Esophagus squamous epithelium (tissue), 5 donors: ENCODE data around the gene GLB1L2. TPM values are rescaled to one million over a fixed set of nuclear protein-coding genes. Genes with fewer than 3 reads are reported as not detected.

Source experiments
- DNase-seq: peaks from one replicate; lab custom pipeline; 2025; lab: John Stamatoyannopoulos, UW
- H3K27ac ChIP-seq, 4 donors: fragments of 200-600 bp; sonication (generic); one replicate each; pipeline ENCODE4 v1.5.1; 2016 to 2019; ENCODE audit warnings: mild to moderate bottlenecking in 1 of 4
- H3K27me3 ChIP-seq, 4 donors: fragments of 200-600 bp; sonication (generic); 1 replicate in 3 of 4; 2 replicates in 1 of 4; pipeline versions ENCODE4 v1.5.1 to v1.6.0; 2017 to 2021; ENCODE audit warnings: antibody characterized with exemption in 1 of 4
- H3K36me3 ChIP-seq, 3 donors: fragments of 200-600 bp; sonication (generic); one replicate each; pipeline ENCODE4 v1.5.1; 2016 to 2019
- H3K4me1 ChIP-seq, 3 donors: fragments of 200-600 bp; sonication (generic); one replicate each; pipeline ENCODE4 v1.5.1; 2017 to 2019
- H3K4me3 ChIP-seq, 4 donors: fragments of 200-600 bp; sonication (generic); 1 replicate in 3 of 4; 2 replicates in 1 of 4; pipeline ENCODE4 v1.5.1; 2016 to 2019; ENCODE audit warnings: mild to moderate bottlenecking in 2 of 4, moderate library complexity in 1 of 4
- H3K9me3 ChIP-seq, 3 donors: fragments of 200-600 bp; sonication (generic); one replicate each; pipeline ENCODE4 v1.5.1; 2016 to 2019
- POLR2A ChIP-seq, 4 donors: fragments of 450-650 bp; IDR thresholded peaks; one replicate each; pipeline ENCODE4 v1.6.1; 2017; ENCODE audit warnings: antibody characterized with exemption in 4 of 4, mild to moderate bottlenecking in 4 of 4, moderate library complexity in 3 of 4
- WGBS, 2 donors: methylation state at CpG; one replicate each; pipeline ENCODE4 v1.1.5; 2018; 5-methylcytosine and 5-hydroxymethylcytosine counted together
- intact Hi-C: fragments of 100-400 bp; cut with DNase I; formaldehyde crosslinking; loops from one replicate; pipeline ENCODE4 v1.15.0; 2022
- total RNA-seq, 4 donors: library from RNA; depleted of rRNA; stranded (reverse); fragments of >200 nt; gene quantifications; one replicate each; pipeline ENCODE4 v1.1.0, GENCODE V29; 2016
- TF ChIP-seq, protein P1 (sequence below), 6 experiments: fragments of 450-650 bp in 4 of 6; fragments of 200-600 bp in 2 of 6; sonication (generic) in 2 of 6; IDR thresholded peaks; one replicate each; pipeline ENCODE4 v1.5.1; 2016 to 2019; ENCODE audit warnings: antibody characterized with exemption in 6 of 6, mild to moderate bottlenecking in 4 of 6, moderate library complexity in 4 of 6
- donor health status: DM: yes; HTN: yes; CAD: no.

GLB1L2 gene
- total RNA-seq, 4 donors from 2014 or later: 2.8 to 7.8 (median 3.7) TPM

DNA sequence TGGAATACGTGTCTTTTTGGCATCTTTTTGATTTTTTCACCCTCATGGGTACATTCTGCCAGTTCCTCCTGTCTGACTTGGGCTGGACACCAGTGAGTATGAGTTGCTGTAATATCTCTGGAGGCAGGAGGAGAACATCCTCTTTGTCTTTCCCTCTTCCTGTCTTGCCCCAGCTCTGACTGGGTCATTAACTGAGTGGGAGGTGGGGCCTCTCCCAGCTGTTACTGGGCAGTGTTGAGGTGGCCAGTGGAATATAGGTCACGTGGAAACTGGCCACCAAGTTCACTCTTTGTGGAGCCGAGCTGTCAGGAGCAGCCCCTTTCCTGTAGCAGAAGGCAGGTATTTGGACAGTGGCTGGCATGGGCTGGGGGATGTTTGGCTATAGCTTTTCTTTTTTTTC, 2.2 kb downstream of the GLB1L2 start:
- TF ChIP-seq, protein P1, sequence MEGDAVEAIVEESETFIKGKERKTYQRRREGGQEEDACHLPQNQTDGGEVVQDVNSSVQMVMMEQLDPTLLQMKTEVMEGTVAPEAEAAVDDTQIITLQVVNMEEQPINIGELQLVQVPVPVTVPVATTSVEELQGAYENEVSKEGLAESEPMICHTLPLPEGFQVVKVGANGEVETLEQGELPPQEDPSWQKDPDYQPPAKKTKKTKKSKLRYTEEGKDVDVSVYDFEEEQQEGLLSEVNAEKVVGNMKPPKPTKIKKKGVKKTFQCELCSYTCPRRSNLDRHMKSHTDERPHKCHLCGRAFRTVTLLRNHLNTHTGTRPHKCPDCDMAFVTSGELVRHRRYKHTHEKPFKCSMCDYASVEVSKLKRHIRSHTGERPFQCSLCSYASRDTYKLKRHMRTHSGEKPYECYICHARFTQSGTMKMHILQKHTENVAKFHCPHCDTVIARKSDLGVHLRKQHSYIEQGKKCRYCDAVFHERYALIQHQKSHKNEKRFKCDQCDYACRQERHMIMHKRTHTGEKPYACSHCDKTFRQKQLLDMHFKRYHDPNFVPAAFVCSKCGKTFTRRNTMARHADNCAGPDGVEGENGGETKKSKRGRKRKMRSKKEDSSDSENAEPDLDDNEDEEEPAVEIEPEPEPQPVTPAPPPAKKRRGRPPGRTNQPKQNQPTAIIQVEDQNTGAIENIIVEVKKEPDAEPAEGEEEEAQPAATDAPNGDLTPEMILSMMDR (IDR thresholded peaks at IDR 0.05): no peak
- no peak for TF ChIP-seq POLR2A (IDR thresholded peaks at IDR 0.05)
- no peak overlapping the region for H3K27ac ChIP-seq

DNA sequence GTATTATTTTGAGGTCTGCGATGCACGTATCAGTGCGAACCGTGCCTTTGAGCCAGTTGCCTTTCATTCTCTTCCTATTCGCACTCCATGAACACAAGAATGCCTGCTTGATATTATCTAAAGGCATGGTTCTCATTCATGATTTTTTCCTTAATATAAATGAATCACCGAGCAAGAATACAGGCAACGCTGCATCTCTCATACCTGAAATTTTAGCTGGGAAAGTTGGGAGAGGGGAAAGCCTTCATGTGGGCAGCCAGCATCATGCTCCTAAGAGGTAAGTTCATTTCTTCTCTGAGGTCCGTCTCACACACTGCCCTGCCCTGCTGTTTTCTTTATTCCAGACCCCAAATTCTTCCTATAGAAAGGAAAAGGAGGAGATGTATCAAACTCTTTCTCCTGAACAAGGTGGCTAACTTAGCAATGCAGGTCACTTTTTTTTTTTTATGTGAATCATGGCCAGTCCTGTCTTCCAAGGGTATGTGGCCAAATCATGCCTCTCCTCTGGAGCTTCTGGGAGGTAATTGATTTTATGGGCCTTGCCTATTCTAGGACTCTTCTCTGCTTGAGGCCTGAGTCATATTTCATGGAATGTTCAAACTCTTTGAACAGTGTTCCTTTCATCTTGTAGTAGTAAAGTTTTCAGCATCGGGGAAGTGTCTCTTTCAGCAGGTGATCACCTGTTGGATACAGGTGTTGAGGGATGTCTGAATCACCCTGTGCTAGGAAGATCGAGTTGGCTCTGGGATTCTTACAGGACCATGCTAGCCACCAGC, 3.2 kb downstream of the GLB1L2 start:
- intact Hi-C loops: no loop called here
- H3K4me3 ChIP-seq: no peak overlapping the region
- H3K27me3 ChIP-seq: peaks cover 0 to 27% (median 0%) of the 10 kb centered on the region in 4 donors
- no peak for DNase-seq
- no peaks in the 10 kb centered on the region for H3K36me3 ChIP-seq
- WGBS, 2 donors: 90 to 91% methylated on average over 9 to 10 of the region's 10 CpGs
- H3K27ac ChIP-seq: no peak overlapping the region
- TF ChIP-seq, protein P1 (IDR thresholded peaks at IDR 0.05): no peak
- TF ChIP-seq POLR2A (IDR thresholded peaks at IDR 0.05): no peak
- H3K4me1 ChIP-seq: peaks cover 7 to 26% (median 11%) of the 10 kb centered on the region in 3 donors
- no peaks in the 10 kb centered on the region for H3K9me3 ChIP-seq

More for the DNA sequence above, 2.2 kb downstream of the GLB1L2 start:
- no peak for DNase-seq
- H3K27me3 ChIP-seq: peaks cover 0 to 29% (median 0%) of the 10 kb centered on the region in 4 donors
- WGBS, 2 donors: 82 to 95% methylated on average over 2 to 3 of the region's 3 CpGs
- H3K9me3 ChIP-seq: no peaks in the 10 kb centered on the region
- intact Hi-C loops: no loop called here
- peaks cover 7 to 26% (median 11%) of the 10 kb centered on the region in 3 donors for H3K4me1 ChIP-seq
- H3K36me3 ChIP-seq: no peaks in the 10 kb centered on the region
- H3K4me3 ChIP-seq: no peak overlapping the region

GRCh38 chr11:134337051-134337450, 5.3 kb downstream of the GLB1L2 start:
- Histone ChIP-seq H3K36me3 (no peaks in the 10 kb centered on the region), H3K4me3 (no peak overlapping the region), H3K27me3 (peaks cover 0 to 19% (median 0%) of the 10 kb centered on the region in 4 donors), H3K4me1 (peaks cover 0 to 8% (median 7%) of the 10 kb centered on the region in 3 donors), H3K9me3 (no peaks in the 10 kb centered on the region), H3K27ac (no peak overlapping the region)
- DNase-seq: no peak
- 79 to 100% methylated on average over 1 to 2 of the region's 4 CpGs for WGBS, 2 donors
- TF ChIP-seq POLR2A (IDR thresholded peaks at IDR 0.05): no peak
- TF ChIP-seq, protein P1 (IDR thresholded peaks at IDR 0.05): no peak
- intact Hi-C loops: no loop called here

GRCh38 chr11:134338068-134338467, 6.3 kb downstream of the GLB1L2 start:
- Histone ChIP-seq H3K9me3 (no peaks in the 10 kb centered on the region), H3K27ac (no peak overlapping the region), H3K27me3 (peaks cover 0 to 11% (median 0%) of the 10 kb centered on the region in 4 donors), H3K36me3 (no peaks in the 10 kb centered on the region), H3K4me3 (no peak overlapping the region), H3K4me1 (no peaks in the 10 kb centered on the region)
- WGBS, 2 donors: 89 to 100% methylated on average over 9 to 11 of the region's 15 CpGs
- no peak for DNase-seq
- intact Hi-C loops: no loop called here
- TF ChIP-seq, protein P1 (IDR thresholded peaks at IDR 0.05): no peak
- TF ChIP-seq POLR2A (IDR thresholded peaks at IDR 0.05): no peak

DNA sequence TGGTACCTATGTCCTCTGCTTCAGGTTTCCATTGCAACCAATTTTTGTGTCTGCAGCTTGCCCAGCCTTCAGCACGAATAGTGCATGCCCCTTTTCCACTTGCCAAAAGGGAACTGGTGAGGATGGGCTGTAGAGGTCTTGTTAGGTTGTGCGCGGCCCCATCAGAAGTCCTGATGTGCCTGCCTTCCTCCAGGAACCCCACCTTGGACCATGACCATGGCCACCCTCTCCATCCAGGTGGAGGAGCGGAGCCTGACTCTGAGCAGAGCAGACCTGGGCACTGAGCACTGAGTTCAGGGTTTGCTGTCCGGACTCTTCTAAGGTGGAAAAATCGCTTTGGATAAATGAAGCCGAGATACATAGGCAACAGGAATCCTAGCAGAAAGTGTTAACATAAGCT, 6.9 kb downstream of the GLB1L2 start:
- no peak for DNase-seq
- intact Hi-C loops: no loop called here
- Histone ChIP-seq H3K4me1 (no peaks in the 10 kb centered on the region), H3K4me3 (no peak overlapping the region), H3K9me3 (no peaks in the 10 kb centered on the region), H3K27me3 (peaks cover 0 to 6% (median 0%) of the 10 kb centered on the region in 4 donors), H3K27ac (no peak overlapping the region), H3K36me3 (no peaks in the 10 kb centered on the region)
- WGBS, 2 donors: 93 to 94% methylated on average over 3 of the region's 7 CpGs
- TF ChIP-seq, protein P1 (IDR thresholded peaks at IDR 0.05): no peak
- no peak for TF ChIP-seq POLR2A (IDR thresholded peaks at IDR 0.05)
